Measurements from ENCODE around the gene RCAN2. TPM values are rescaled to one million over a fixed set of nuclear protein-coding genes. Genes with fewer than 3 reads are reported as not detected.

Gene RCAN2
- polyA plus RNA-seq, 4 donors, result 0.67 to 8.7 (median 4.0) TPM

DNA sequence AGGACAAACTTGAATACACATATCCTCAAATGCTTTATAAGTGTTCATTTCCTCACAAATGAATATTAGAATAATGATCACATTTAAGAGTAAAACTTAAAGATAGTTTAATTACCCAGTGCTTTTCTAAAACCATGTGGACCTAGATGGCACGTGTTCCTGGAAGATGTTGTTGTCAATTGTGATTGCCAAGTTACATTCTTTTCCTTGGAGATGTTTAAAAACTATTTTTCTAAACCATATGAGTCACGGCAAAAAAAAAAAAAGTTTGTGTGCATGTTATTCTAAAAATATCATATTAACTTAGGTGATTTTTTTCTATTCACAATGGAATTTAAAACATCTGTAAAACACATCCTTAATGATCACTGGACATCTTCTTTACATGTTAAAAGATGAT is 51.1 kb downstream of the RCAN2 start:
- Histone ChIP-seq H3K36me3 (ENCODE audit: control insufficient read depth in 3 of 3, insufficient read depth in 2 of 3, low read depth in 1 of 3, low read length in 3 of 3) (no peaks in the 10 kb centered on the region), H3K27me3 (ENCODE audit: control insufficient read depth in 3 of 3, insufficient read depth in 3 of 3, low read length in 3 of 3) (no peaks in the 10 kb centered on the region), H3K4me3 (ENCODE audit: low read depth in 1 of 3, low read length in 3 of 3) (no peak overlapping the region), H3K4me1 (ENCODE audit: control insufficient read depth in 3 of 3, insufficient read depth in 2 of 3, low read depth in 1 of 3, low read length in 2 of 3) (no peaks in the 10 kb centered on the region), H3K27ac (ENCODE audit: low read depth in 1 of 3, low read length in 2 of 3) (no peak overlapping the region), H3K9me3 (ENCODE audit: control insufficient read depth in 2 of 2, insufficient read depth in 1 of 2, low read depth in 1 of 2, low read length in 1 of 2) (peaks cover 0 to 10% of the 10 kb centered on the region in 2 donors)
- no peak for DNase-seq
- WGBS, 3 donors, result 59 to 82% (median 77%) methylated on average over 2 of the region's 2 CpGs
- FAIRE-seq, result no peak

DNA sequence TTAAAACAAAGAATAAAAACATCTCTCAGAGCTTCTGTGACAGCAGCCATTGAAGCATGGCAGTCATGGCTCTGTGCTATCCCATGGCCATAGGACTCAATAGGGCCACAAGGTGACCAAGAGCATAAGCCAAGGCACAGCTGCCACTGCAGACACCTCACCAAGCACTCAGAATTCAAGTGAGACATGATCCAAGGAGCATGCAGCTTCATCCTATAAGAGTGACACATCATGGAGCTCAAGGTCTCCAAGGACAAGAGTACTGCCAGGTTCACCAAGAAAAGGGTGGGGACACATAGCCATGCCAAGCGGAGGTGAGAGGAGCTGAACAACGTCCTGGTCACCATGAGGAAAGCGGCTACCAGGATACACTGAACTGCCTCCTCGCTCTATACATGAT is 53.0 kb downstream of the RCAN2 start:
- FAIRE-seq (no peak), DNase-seq (no peak)
- no peaks in the 10 kb centered on the region for H3K9me3 ChIP-seq (ENCODE audit: control insufficient read depth in 2 of 2, insufficient read depth in 1 of 2, low read depth in 1 of 2, low read length in 1 of 2)
- no peak overlapping the region for H3K4me3 ChIP-seq (ENCODE audit: low read depth in 1 of 3, low read length in 3 of 3)
- H3K4me1 ChIP-seq (ENCODE audit: control insufficient read depth in 3 of 3, insufficient read depth in 2 of 3, low read depth in 1 of 3, low read length in 2 of 3), result no peaks in the 10 kb centered on the region
- no peaks in the 10 kb centered on the region for H3K27me3 ChIP-seq (ENCODE audit: control insufficient read depth in 3 of 3, insufficient read depth in 3 of 3, low read length in 3 of 3)
- H3K27ac ChIP-seq (ENCODE audit: low read depth in 1 of 3, low read length in 2 of 3), result no peak overlapping the region
- H3K36me3 ChIP-seq (ENCODE audit: control insufficient read depth in 3 of 3, insufficient read depth in 2 of 3, low read depth in 1 of 3, low read length in 3 of 3), result no peaks in the 10 kb centered on the region
- WGBS, 3 donors, result 85 to 94% (median 86%) methylated on average over 4 of the region's 4 CpGs

DNA sequence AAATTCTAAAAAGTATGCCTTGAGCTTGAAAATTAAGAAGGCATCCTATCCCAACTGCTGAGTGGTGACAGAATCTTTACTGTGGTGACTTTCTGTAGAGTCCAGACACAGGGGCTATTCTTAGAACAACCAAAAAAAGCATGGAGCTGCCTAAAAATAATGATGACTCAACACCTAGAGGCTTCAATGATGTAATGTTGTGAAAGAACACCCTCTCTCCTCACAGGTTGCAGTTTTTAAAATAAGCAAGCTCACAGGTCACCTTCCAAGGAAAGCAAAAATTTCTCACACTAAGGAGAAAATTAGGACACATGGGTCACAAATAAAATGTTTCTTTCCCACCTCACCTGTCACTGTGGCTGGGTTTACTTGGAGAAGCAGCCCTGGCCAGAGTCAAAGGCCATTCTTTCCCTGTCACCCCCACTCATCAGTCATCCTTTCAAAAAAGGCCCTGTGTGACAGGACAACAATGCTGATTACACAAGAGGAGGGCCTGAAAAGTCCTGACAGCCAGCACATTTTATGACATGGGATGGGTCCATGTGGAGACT is 53.5 kb downstream of the RCAN2 start:
- no peak for FAIRE-seq
- no peak overlapping the region for H3K27ac ChIP-seq (ENCODE audit: low read depth in 1 of 3, low read length in 2 of 3)

DNA sequence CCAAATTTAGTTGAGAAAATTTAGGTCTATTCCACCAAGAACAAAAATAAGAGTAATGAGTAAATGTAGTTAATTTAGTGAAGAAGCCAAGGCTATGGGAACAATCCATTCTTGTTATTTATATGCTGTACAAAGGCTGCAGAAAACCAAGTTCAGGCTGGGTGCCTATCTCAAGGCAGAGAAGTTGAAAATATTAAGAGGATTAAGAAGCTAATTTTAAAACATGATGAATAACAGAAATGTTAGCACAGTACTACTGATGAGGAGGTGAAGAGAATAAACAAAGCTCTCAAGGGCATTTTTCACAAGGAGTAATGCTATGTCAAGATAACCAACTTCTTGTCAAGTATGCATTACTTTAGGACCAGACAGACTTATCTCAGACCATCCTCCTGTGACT is 68.6 kb downstream of the RCAN2 start:
- H3K27ac ChIP-seq (ENCODE audit: low read depth in 1 of 3, low read length in 2 of 3), result no peak overlapping the region
- FAIRE-seq, result no peak

More for the DNA sequence above, 53.5 kb downstream of the RCAN2 start:
- no peaks in the 10 kb centered on the region for H3K9me3 ChIP-seq (ENCODE audit: control insufficient read depth in 2 of 2, insufficient read depth in 1 of 2, low read depth in 1 of 2, low read length in 1 of 2)
- no peaks in the 10 kb centered on the region for H3K4me1 ChIP-seq (ENCODE audit: control insufficient read depth in 3 of 3, insufficient read depth in 2 of 3, low read depth in 1 of 3, low read length in 2 of 3)
- no peak overlapping the region for H3K4me3 ChIP-seq (ENCODE audit: low read depth in 1 of 3, low read length in 3 of 3)
- no peak for DNase-seq
- no peaks in the 10 kb centered on the region for H3K27me3 ChIP-seq (ENCODE audit: control insufficient read depth in 3 of 3, insufficient read depth in 3 of 3, low read length in 3 of 3)
- no peaks in the 10 kb centered on the region for H3K36me3 ChIP-seq (ENCODE audit: control insufficient read depth in 3 of 3, insufficient read depth in 2 of 3, low read depth in 1 of 3, low read length in 3 of 3)

DNA sequence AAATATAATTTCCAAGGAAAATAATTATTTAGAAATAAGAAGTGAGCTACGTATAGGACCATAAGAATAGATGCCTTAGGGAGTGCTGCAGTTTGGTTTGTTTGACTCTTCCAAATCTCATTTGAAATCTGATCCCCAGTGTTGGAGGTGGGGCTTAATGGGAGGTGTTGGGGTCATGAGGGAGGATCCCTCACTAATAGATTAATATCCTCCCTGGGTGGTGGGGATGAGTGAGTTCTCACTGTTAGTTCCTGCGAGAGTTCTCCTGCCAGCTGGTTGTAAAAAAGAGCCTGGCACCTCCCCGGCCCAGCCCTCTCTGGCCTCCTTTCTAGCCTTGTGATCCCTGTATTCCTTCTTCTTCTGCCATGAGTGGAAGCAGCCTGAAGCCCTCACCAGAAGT is 69.3 kb downstream of the RCAN2 start:
- DNase-seq (no peak), FAIRE-seq (no peak)
- Histone ChIP-seq H3K4me1 (ENCODE audit: control insufficient read depth in 3 of 3, insufficient read depth in 2 of 3, low read depth in 1 of 3, low read length in 2 of 3) (no peaks in the 10 kb centered on the region), H3K27ac (ENCODE audit: low read depth in 1 of 3, low read length in 2 of 3) (no peak overlapping the region), H3K27me3 (ENCODE audit: control insufficient read depth in 3 of 3, insufficient read depth in 3 of 3, low read length in 3 of 3) (peaks cover 0 to 2% (median 0%) of the 10 kb centered on the region in 3 donors), H3K4me3 (ENCODE audit: low read depth in 1 of 3, low read length in 3 of 3) (no peak overlapping the region), H3K9me3 (ENCODE audit: control insufficient read depth in 2 of 2, insufficient read depth in 1 of 2, low read depth in 1 of 2, low read length in 1 of 2) (no peaks in the 10 kb centered on the region), H3K36me3 (ENCODE audit: control insufficient read depth in 3 of 3, insufficient read depth in 2 of 3, low read depth in 1 of 3, low read length in 3 of 3) (no peaks in the 10 kb centered on the region)
- 68 to 76% (median 71%) methylated on average over 3 of the region's 3 CpGs for WGBS, 3 donors

More for the DNA sequence above, 68.6 kb downstream of the RCAN2 start:
- peaks cover 0 to 2% (median 0%) of the 10 kb centered on the region in 3 donors for H3K27me3 ChIP-seq (ENCODE audit: control insufficient read depth in 3 of 3, insufficient read depth in 3 of 3, low read length in 3 of 3)
- no peak for DNase-seq
- H3K9me3 ChIP-seq (ENCODE audit: control insufficient read depth in 2 of 2, insufficient read depth in 1 of 2, low read depth in 1 of 2, low read length in 1 of 2), result no peaks in the 10 kb centered on the region
- no peaks in the 10 kb centered on the region for H3K4me1 ChIP-seq (ENCODE audit: control insufficient read depth in 3 of 3, insufficient read depth in 2 of 3, low read depth in 1 of 3, low read length in 2 of 3)
- no peaks in the 10 kb centered on the region for H3K36me3 ChIP-seq (ENCODE audit: control insufficient read depth in 3 of 3, insufficient read depth in 2 of 3, low read depth in 1 of 3, low read length in 3 of 3)
- no peak overlapping the region for H3K4me3 ChIP-seq (ENCODE audit: low read depth in 1 of 3, low read length in 3 of 3)

DNA sequence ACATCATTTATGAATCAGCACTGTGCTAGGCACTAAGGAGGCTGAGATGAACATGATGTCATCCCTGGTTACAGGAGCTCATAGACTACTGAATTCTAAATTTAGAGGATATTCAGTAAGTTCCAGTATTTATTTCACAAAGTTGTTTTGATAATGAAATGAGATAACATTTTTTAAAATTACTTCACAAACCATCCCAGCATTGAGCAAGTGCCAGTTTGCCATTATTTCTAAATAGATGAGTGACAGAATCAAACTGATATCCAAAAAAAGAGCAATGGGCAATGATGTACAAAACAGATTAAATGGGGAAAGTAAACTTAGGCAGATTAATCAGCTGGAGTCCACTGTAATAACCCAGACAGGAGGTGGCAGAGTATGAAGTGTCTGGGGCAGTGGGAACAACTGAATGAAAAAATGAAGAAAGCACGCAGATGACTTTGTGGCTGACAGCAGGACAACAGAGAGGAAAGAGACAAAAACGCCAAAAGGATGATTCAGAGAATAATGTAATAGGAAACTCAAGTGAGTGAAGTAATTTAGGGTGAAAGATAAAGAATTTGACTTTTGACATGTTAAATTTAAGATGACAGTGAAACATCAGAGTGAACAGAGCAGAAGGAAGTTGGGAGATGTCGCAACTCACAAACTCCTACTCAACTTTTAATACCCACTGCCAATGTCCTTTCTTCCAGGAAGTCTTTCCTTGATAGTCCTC is 70.2 kb downstream of the RCAN2 start:
- Histone ChIP-seq H3K36me3 (ENCODE audit: control insufficient read depth in 3 of 3, insufficient read depth in 2 of 3, low read depth in 1 of 3, low read length in 3 of 3) (no peaks in the 10 kb centered on the region), H3K9me3 (ENCODE audit: control insufficient read depth in 2 of 2, insufficient read depth in 1 of 2, low read depth in 1 of 2, low read length in 1 of 2) (no peaks in the 10 kb centered on the region), H3K27me3 (ENCODE audit: control insufficient read depth in 3 of 3, insufficient read depth in 3 of 3, low read length in 3 of 3) (peaks cover 0 to 2% (median 0%) of the 10 kb centered on the region in 3 donors), H3K4me1 (ENCODE audit: control insufficient read depth in 3 of 3, insufficient read depth in 2 of 3, low read depth in 1 of 3, low read length in 2 of 3) (no peaks in the 10 kb centered on the region), H3K4me3 (ENCODE audit: low read depth in 1 of 3, low read length in 3 of 3) (no peak overlapping the region), H3K27ac (ENCODE audit: low read depth in 1 of 3, low read length in 2 of 3) (no peak overlapping the region)
- no peak for FAIRE-seq
- DNase-seq, result no peak
- 77 to 84% (median 82%) methylated on average over 3 of the region's 3 CpGs for WGBS, 3 donors

DNA sequence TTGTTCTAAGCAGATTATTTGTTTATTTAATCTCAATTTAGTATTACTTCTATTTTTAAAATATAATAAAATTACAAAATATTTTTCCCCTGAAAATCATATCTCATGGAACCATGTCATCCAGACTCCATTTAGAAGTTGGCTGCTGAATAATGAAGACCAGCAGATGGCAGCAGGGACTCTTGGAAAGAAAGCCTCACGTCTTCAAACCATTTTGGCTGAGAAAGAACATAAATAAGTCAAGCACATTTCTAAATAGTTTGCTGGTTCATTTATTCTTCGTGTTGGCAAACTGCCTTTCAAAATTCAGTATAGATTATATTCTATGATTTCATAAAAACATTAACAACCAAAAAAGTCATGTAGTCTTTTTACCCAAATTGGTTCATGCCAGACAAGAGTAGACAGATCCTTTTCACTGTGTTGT is 71.7 kb downstream of the RCAN2 start:
- FAIRE-seq (peak; percentile 85), DNase-seq (peak; percentile 75)
- 0 to 4% (median 3%) methylated on average over 2 of the region's 2 CpGs for WGBS, 3 donors
- Histone ChIP-seq H3K27me3 (ENCODE audit: control insufficient read depth in 3 of 3, insufficient read depth in 3 of 3, low read length in 3 of 3) (peaks cover 0 to 2% (median 0%) of the 10 kb centered on the region in 3 donors), H3K27ac (ENCODE audit: low read depth in 1 of 3, low read length in 2 of 3) (no peak overlapping the region), H3K36me3 (ENCODE audit: control insufficient read depth in 3 of 3, insufficient read depth in 2 of 3, low read depth in 1 of 3, low read length in 3 of 3) (no peaks in the 10 kb centered on the region), H3K4me3 (ENCODE audit: low read depth in 1 of 3, low read length in 3 of 3) (no peak overlapping the region), H3K9me3 (ENCODE audit: control insufficient read depth in 2 of 2, insufficient read depth in 1 of 2, low read depth in 1 of 2, low read length in 1 of 2) (no peaks in the 10 kb centered on the region), H3K4me1 (ENCODE audit: control insufficient read depth in 3 of 3, insufficient read depth in 2 of 3, low read depth in 1 of 3, low read length in 2 of 3) (no peaks in the 10 kb centered on the region)

DNA sequence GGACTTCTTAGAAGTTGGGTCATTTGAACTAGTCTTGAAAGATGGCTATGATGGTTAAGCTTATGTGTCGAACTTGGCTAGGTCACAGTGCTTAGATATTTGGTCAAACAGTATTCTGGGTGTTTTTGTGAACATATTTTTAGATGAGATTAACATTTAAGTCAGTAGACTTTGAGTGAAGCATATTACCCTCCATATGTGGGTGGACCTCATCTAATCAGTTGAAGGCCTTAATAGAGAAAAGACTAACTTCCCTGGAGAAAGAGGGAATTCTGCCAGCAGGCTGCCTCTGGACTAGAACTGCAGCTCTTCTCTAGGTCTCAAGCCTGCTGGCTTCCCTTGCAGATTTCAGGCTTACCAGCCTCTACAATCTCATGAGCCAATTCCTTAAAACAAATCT is 76.9 kb downstream of the RCAN2 start:
- no peaks in the 10 kb centered on the region for H3K36me3 ChIP-seq (ENCODE audit: control insufficient read depth in 3 of 3, insufficient read depth in 2 of 3, low read depth in 1 of 3, low read length in 3 of 3)
- no peaks in the 10 kb centered on the region for H3K9me3 ChIP-seq (ENCODE audit: control insufficient read depth in 2 of 2, insufficient read depth in 1 of 2, low read depth in 1 of 2, low read length in 1 of 2)
- H3K4me1 ChIP-seq (ENCODE audit: control insufficient read depth in 3 of 3, insufficient read depth in 2 of 3, low read depth in 1 of 3, low read length in 2 of 3), result no peaks in the 10 kb centered on the region
- H3K4me3 ChIP-seq (ENCODE audit: low read depth in 1 of 3, low read length in 3 of 3), result no peak overlapping the region
- H3K27ac ChIP-seq (ENCODE audit: low read depth in 1 of 3, low read length in 2 of 3), result no peak overlapping the region
- FAIRE-seq (no peak), DNase-seq (no peak)
- no peaks in the 10 kb centered on the region for H3K27me3 ChIP-seq (ENCODE audit: control insufficient read depth in 3 of 3, insufficient read depth in 3 of 3, low read length in 3 of 3)
- 23 to 81% (median 39%) methylated on average over 1 of the region's 1 CpG for WGBS, 3 donors

DNA sequence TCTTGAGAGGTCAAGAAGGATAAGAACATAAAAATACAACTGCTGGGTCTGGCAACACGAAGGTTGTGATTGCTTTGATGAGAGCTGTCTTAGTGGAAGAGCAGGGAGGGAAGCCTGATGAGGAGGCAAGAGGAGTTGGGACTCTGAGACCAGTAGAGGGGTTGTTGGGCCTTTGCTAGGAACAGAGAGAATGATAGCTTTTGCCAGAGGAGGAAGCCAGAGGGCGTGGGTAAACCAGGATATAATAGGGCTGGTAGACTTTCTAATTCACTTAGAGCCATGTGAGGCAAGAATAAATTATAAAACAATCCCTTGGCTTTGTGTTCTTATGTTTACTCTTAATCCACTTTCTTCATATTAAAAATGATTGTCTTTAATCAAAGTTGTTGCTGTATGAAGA is 78.6 kb downstream of the RCAN2 start:
- no peak for FAIRE-seq
- WGBS, 3 donors, result 49 to 61% (median 55%) methylated on average over 2 of the region's 2 CpGs

More for the DNA sequence above, 78.6 kb downstream of the RCAN2 start:
- no peaks in the 10 kb centered on the region for H3K36me3 ChIP-seq (ENCODE audit: control insufficient read depth in 3 of 3, insufficient read depth in 2 of 3, low read depth in 1 of 3, low read length in 3 of 3)
- H3K9me3 ChIP-seq (ENCODE audit: control insufficient read depth in 2 of 2, insufficient read depth in 1 of 2, low read depth in 1 of 2, low read length in 1 of 2), result no peaks in the 10 kb centered on the region
- no peak overlapping the region for H3K4me3 ChIP-seq (ENCODE audit: low read depth in 1 of 3, low read length in 3 of 3)
- no peaks in the 10 kb centered on the region for H3K4me1 ChIP-seq (ENCODE audit: control insufficient read depth in 3 of 3, insufficient read depth in 2 of 3, low read depth in 1 of 3, low read length in 2 of 3)
- H3K27ac ChIP-seq (ENCODE audit: low read depth in 1 of 3, low read length in 2 of 3), result peak overlapping the region in 1 of 3 donors; percentile 1
- H3K27me3 ChIP-seq (ENCODE audit: control insufficient read depth in 3 of 3, insufficient read depth in 3 of 3, low read length in 3 of 3), result no peaks in the 10 kb centered on the region
- no peak for DNase-seq

Data from small intestine (tissue), 7 donors.